NB4 (cell line): Measurements from ENCODE around the gene DUT.

ENCODE experiments used
- CTCF ChIP-seq: IDR thresholded peaks from one replicate; pipeline ENCODE4 v1.5.1; 2012; ENCODE audit warnings: low read depth, low read length
- MYC ChIP-seq: IDR thresholded peaks from 2 replicates; pipeline ENCODE4 v1.6.1; 2011; ENCODE audit warnings: low read depth, low read length
- TF ChIP-seq, protein P1 (sequence below): IDR thresholded peaks from 2 replicates; pipeline ENCODE4 v1.6.1; 2011; ENCODE audit warnings: low read depth, low read length

DNA sequence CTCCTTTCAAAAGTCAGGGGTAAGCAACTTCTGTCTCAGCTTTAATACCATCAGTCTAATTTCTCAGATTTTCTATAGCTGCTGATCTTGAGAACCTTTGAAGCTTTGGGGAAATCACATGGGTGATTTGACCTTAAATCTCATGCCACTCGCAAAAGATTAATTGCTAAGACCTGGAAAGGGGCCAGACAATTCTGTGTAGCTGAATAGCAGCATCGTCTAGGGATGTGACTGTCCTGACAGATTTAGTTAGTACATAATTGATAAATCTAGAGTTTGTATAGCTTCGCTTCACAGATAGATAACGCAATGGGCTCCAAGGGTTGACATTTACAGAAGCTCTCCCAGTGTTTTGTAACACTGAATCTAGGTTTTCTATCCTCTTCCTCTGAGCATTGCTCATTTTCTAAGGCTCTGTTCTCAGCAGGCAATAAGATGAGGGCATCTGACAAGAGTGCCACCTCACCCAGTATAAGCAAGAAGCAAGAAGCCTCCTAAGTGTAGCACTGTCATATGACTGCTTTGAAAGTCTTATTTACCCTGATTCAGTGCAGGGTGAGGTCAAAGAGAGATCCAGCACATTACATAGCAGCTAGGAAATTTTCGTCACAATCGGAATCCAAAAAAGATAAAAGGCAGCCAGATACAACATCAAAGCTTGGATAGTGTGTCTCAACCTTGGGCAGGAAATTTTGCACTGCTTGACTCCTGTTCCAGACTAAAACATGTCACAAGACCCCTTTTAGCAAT lies 47.7 kb upstream of the DUT start:
- TF ChIP-seq MYC = no peak
- no peak for TF ChIP-seq CTCF
- TF ChIP-seq, protein P1, sequence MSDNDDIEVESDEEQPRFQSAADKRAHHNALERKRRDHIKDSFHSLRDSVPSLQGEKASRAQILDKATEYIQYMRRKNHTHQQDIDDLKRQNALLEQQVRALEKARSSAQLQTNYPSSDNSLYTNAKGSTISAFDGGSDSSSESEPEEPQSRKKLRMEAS = no peak
